IMR-90 (cell line): ENCODE measurements around the gene RERE. TPM values are rescaled to one million over a fixed set of nuclear protein-coding genes. Genes with fewer than 3 reads are reported as not detected.

Experiments used
- ATAC-seq: fragments of 200-7000 bp; cut with Tn5 transposase; 2 replicates; pipeline ENCODE4 v1.9.1; 2020; ENCODE audit warnings: low read depth, mild to moderate bottlenecking, moderate library complexity
- BruUV-seq: library from RNA; stranded (reverse); fragments of 400-500 nt; replicated peaks from 2 replicates; lab custom pipeline; 2021; lab: Mats Ljungman, UMichigan
- CTCF ChIA-PET: fragments of 300-600 bp; formaldehyde crosslinking; extraction: SDS; loops from one replicate; lab custom pipeline; 2021; ENCODE audit warnings: antibody characterized with exemption; lab: Yijun Ruan, JAX
- POLR2A ChIA-PET: fragments of 300-600 bp; sonication (Branson Sonifier 250); formaldehyde crosslinking; loops from one replicate; lab custom pipeline; 2022; ENCODE audit warnings: antibody characterized with exemption; ENCODE audit not compliant: unreplicated experiment; lab: Charles Lee
- DNase-seq: peaks from one replicate; pipeline ENCODE4 v3.0.0; 2013
- H2AFZ ChIP-seq: replicated peaks from 2 replicates; pipeline ENCODE3; 2013; ENCODE audit warnings: low read length, mild to moderate bottlenecking; ENCODE audit not compliant: poor library complexity
- H2AK5ac ChIP-seq: 2 replicates; pipeline ENCODE4 v1.6.1; 2013; ENCODE audit warnings: low read depth, low read length, inconsistent platforms
- H2AK9ac ChIP-seq: replicated peaks from 2 replicates; pipeline ENCODE3; 2013; ENCODE audit warnings: mild to moderate bottlenecking, low read depth, low read length, moderate library complexity; ENCODE audit not compliant: poor library complexity
- H2BK120ac ChIP-seq: 2 replicates; pipeline ENCODE4 v1.6.1; 2013; ENCODE audit warnings: low read depth, low read length, inconsistent platforms
- H2BK15ac ChIP-seq: 3 replicates; pipeline ENCODE4 v1.6.1; 2013; ENCODE audit warnings: low read depth, low read length, inconsistent platforms
- H2BK20ac ChIP-seq: 2 replicates; pipeline ENCODE4 v1.6.1; 2013; ENCODE audit warnings: low read depth, mild to moderate bottlenecking, inconsistent platforms, low read length, moderate library complexity
- H2BK5ac ChIP-seq: 2 replicates; pipeline ENCODE4 v1.6.1; 2013; ENCODE audit warnings: mild to moderate bottlenecking, low read depth, low read length, inconsistent platforms; ENCODE audit not compliant: poor library complexity, severe bottlenecking
- H3K14ac ChIP-seq: replicated peaks from 2 replicates; pipeline ENCODE4 v1.6.1; 2013; ENCODE audit warnings: low read depth, low read length, inconsistent platforms
- H3K18ac ChIP-seq: 2 replicates; pipeline ENCODE4 v1.6.1; 2013; ENCODE audit warnings: low read depth, low read length, control low read depth
- H3K23ac ChIP-seq: 2 replicates; pipeline ENCODE4 v1.6.1; 2013; ENCODE audit warnings: low read depth, low read length, inconsistent platforms
- H3K27ac ChIP-seq: 2 replicates; pipeline ENCODE4 v1.5.1; 2013; ENCODE audit warnings: mild to moderate bottlenecking, control low read depth, low read length; ENCODE audit not compliant: insufficient read depth
- H3K27me3 ChIP-seq: 2 replicates; pipeline ENCODE4 v1.6.1; 2013; ENCODE audit warnings: low read length; ENCODE audit not compliant: control insufficient read depth, insufficient read depth
- H3K36me3 ChIP-seq: 2 replicates; pipeline ENCODE4 v1.6.1; 2013; ENCODE audit warnings: low read length, mixed read lengths; ENCODE audit not compliant: control insufficient read depth, insufficient read depth
- H3K4ac ChIP-seq: 2 replicates; pipeline ENCODE4 v1.6.1; 2013; ENCODE audit warnings: low read depth, low read length, inconsistent platforms
- H3K4me1 ChIP-seq: 2 replicates; pipeline ENCODE4 v1.6.1; 2013; ENCODE audit warnings: low read length, mixed read lengths; ENCODE audit not compliant: control insufficient read depth, insufficient read depth
- H3K4me2 ChIP-seq: 2 replicates; pipeline ENCODE4 v1.6.1; 2013; ENCODE audit warnings: low read depth, mild to moderate bottlenecking, control low read depth, low read length, moderate library complexity
- H3K4me3 ChIP-seq: 2 replicates; pipeline ENCODE4 v1.5.1; 2013; ENCODE audit warnings: low read depth, mild to moderate bottlenecking, control low read depth, low read length, moderate library complexity; ENCODE audit not compliant: insufficient read depth
- H3K56ac ChIP-seq: 2 replicates; pipeline ENCODE4 v1.6.1; 2013; ENCODE audit warnings: low read length, inconsistent platforms; ENCODE audit not compliant: insufficient read depth; ENCODE audit errors: extremely low read depth
- H3K79me1 ChIP-seq, 2 experiments: 2 replicates each; pipeline ENCODE4 v1.6.1; 2013; ENCODE audit warnings: low read length in 2 of 2, inconsistent platforms in 1 of 2, low read depth in 1 of 2
- H3K9ac ChIP-seq: 2 replicates; pipeline ENCODE4 v1.6.1; 2013; ENCODE audit warnings: low read depth, low read length, control low read depth
- H3K9me1 ChIP-seq: 2 replicates; pipeline ENCODE4 v1.6.1; 2013; ENCODE audit warnings: low read length, inconsistent platforms; ENCODE audit not compliant: insufficient read depth
- H3K9me3 ChIP-seq: 2 replicates; pipeline ENCODE4 v1.6.1; 2013; ENCODE audit warnings: low read length; ENCODE audit not compliant: control insufficient read depth, insufficient read depth
- H4K20me1 ChIP-seq: 2 replicates; pipeline ENCODE4 v1.6.1; 2013; ENCODE audit warnings: low read length, inconsistent platforms; ENCODE audit not compliant: insufficient read depth
- H4K5ac ChIP-seq: 2 replicates; pipeline ENCODE4 v1.6.1; 2013; ENCODE audit warnings: mild to moderate bottlenecking, low read depth, low read length, control low read depth
- H4K8ac ChIP-seq, 2 experiments: 2 replicates each; pipeline ENCODE4 v1.6.1; 2013; ENCODE audit warnings: low read depth in 2 of 2, low read length in 2 of 2, control low read depth in 1 of 2, inconsistent platforms in 1 of 2
- H4K91ac ChIP-seq: 2 replicates; pipeline ENCODE4 v1.6.1; 2013; ENCODE audit warnings: low read depth, low read length, inconsistent platforms; ENCODE audit not compliant: insufficient read depth
- BHLHE40 ChIP-seq: fragments of 150-350 bp; IDR thresholded peaks from 2 replicates; pipeline ENCODE4 v1.6.1; 2016; ENCODE audit warnings: mild to moderate bottlenecking, low read depth, low read length
- CEBPB ChIP-seq: IDR thresholded peaks from 2 replicates; pipeline ENCODE4 v1.6.1; 2012; ENCODE audit warnings: low read depth, low read length, improper control_type of control experiment
- CHD1 ChIP-seq: IDR thresholded peaks from 2 replicates; pipeline ENCODE4 v1.6.1; 2012; ENCODE audit warnings: low read depth, low read length, improper control_type of control experiment
- CTCF ChIP-seq: conservative IDR thresholded peaks from 2 replicates; pipeline ENCODE4 v1.5.1; 2012; ENCODE audit warnings: mild to moderate bottlenecking, low read depth, low read length, improper control_type of control experiment
- ELK1 ChIP-seq: fragments of 150-350 bp; IDR thresholded peaks from 2 replicates; pipeline ENCODE4 v1.6.1; 2016; ENCODE audit warnings: low read depth, mild to moderate bottlenecking, low read length, moderate library complexity, borderline replicate concordance
- FOS ChIP-seq: fragments of 150-350 bp; IDR thresholded peaks from 2 replicates; pipeline ENCODE4 v1.6.1; 2016; ENCODE audit warnings: low read depth, low read length
- MAFK ChIP-seq: IDR thresholded peaks from 2 replicates; pipeline ENCODE4 v1.6.1; 2012; ENCODE audit warnings: low read depth, low read length, improper control_type of control experiment
- MAZ ChIP-seq: IDR thresholded peaks from 2 replicates; pipeline ENCODE4 v1.6.1; 2012; ENCODE audit warnings: low read depth, mild to moderate bottlenecking, low read length, improper control_type of control experiment, moderate library complexity, borderline replicate concordance
- MXI1 ChIP-seq: IDR thresholded peaks from 2 replicates; pipeline ENCODE4 v1.6.1; 2012; ENCODE audit warnings: low read depth, mild to moderate bottlenecking, low read length, moderate library complexity, borderline replicate concordance
- NFE2L2 ChIP-seq: fragments of 150-350 bp; IDR thresholded peaks from 2 replicates; pipeline ENCODE4 v1.6.1; 2016; ENCODE audit warnings: low read depth, mild to moderate bottlenecking, low read length
- POLR2A ChIP-seq: IDR thresholded peaks from 2 replicates; pipeline ENCODE4 v1.6.1; 2012; ENCODE audit warnings: mild to moderate bottlenecking, low read depth, low read length
- RAD21 ChIP-seq: IDR thresholded peaks from 2 replicates; pipeline ENCODE4 v1.6.1; 2012; ENCODE audit warnings: low read length, improper control_type of control experiment
- RCOR1 ChIP-seq: IDR thresholded peaks from 2 replicates; pipeline ENCODE4 v1.6.1; 2012; ENCODE audit warnings: mild to moderate bottlenecking, low read length, improper control_type of control experiment; ENCODE audit not compliant: insufficient replicate concordance
- RFX5 ChIP-seq: IDR thresholded peaks from 2 replicates; pipeline ENCODE4 v1.8.0; 2012; ENCODE audit warnings: low read depth, mild to moderate bottlenecking, low read length, moderate library complexity
- SMC3 ChIP-seq: fragments of 150-350 bp; IDR thresholded peaks from 2 replicates; pipeline ENCODE4 v1.6.1; 2016; ENCODE audit warnings: low read depth, mild to moderate bottlenecking, antibody characterized with exemption, low read length, moderate library complexity
- USF2 ChIP-seq: fragments of 150-350 bp; IDR thresholded peaks from 2 replicates; pipeline ENCODE4 v1.6.1; 2017; ENCODE audit warnings: mild to moderate bottlenecking, antibody characterized with exemption, low read length, low read depth
- WGBS, 2 experiments: methylation state at CpG; one replicate each; pipeline versions ENCODE4 v1.1.5 to v1.1.7; 2013; ENCODE audit warnings: missing lambda C conversion rate in 2 of 2; ENCODE audit not compliant: insufficient read length in 1 of 2; ENCODE audit errors: extremely low coverage in 2 of 2; 5-methylcytosine and 5-hydroxymethylcytosine counted together
- dilution Hi-C: fragments of 300-500 bp; cut with HindIII; formaldehyde crosslinking; loops from one replicate; pipeline ENCODE4 v1.14.3; 2018; ENCODE audit warnings: low sequenced_read_pairs; ENCODE audit not compliant: unreplicated experiment
- in situ Hi-C: fragments of 300-500 bp; cut with MboI; formaldehyde crosslinking; loops from 3 replicates; pipeline ENCODE4 v1.14.3; 2019; ENCODE audit warnings: low sequenced_read_pairs, inconsistent platforms, mixed read lengths
- intact Hi-C: fragments of 100-400 bp; cut with micrococcal nuclease; formaldehyde crosslinking; loops from 2 replicates; pipeline ENCODE4 v1.10.0; 2022
- polyA plus RNA-seq, 3 experiments: library from polyadenylated mRNA; depleted of rRNA; stranded (reverse); fragments of >200 nt; gene quantifications; 2 replicates each; pipeline ENCODE4 v1.2.3, GENCODE V29; 2012; ENCODE audit warnings: low replicate concordance in 1 of 3
- total RNA-seq: library from RNA; depleted of rRNA; stranded (reverse); fragments of >200 nt; gene quantifications from 2 replicates; pipeline ENCODE4 v1.2.3, GENCODE V29; 2012

Gene RERE
- total and polyA plus RNA-seq, 2 of the 4 experiments (the other 2 are of a cell fraction): 11.5 to 25.1 TPM

GRCh38 chr1:8430476-8430875 is 387.0 kb downstream of the RERE start:
- 83% methylated on average over 1 of the region's 2 CpGs; no CpG with 5 or more reads in 1 of the 2 experiments for WGBS, 2 experiments
- H3K4me3 ChIP-seq: no peak overlapping the region
- H3K36me3 ChIP-seq: 0 out of 2 replicates have a peak, but pooled peaks cover 1% of the 10 kb centered on the region
- no peak overlapping the region for H3K18ac ChIP-seq
- no peak overlapping the region for H3K4me2 ChIP-seq
- H2AK9ac ChIP-seq: no peak overlapping the region
- no peaks in the 10 kb centered on the region for H3K9me3 ChIP-seq
- 0 out of 2 replicates have a peak, but pooled peaks cover 9% of the 10 kb centered on the region for H4K20me1 ChIP-seq
- in situ Hi-C loops (no loop called here), dilution Hi-C loops (no loop called here), intact Hi-C loops (loop anchor here (1.0 kb wide), 1 partner anchor 8 kb away; no protein-coding TSS in a partner anchor)
- H3K4ac ChIP-seq: no peak overlapping the region
- no TSS peak for BruUV-seq
- H2BK120ac ChIP-seq: no peak overlapping the region
- H3K56ac ChIP-seq: no peak overlapping the region
- H3K23ac ChIP-seq: no peak overlapping the region
- ATAC-seq (no peak), DNase-seq (no peak)
- H2AK5ac ChIP-seq: no peak overlapping the region
- no peak overlapping the region for H4K5ac ChIP-seq
- no peak overlapping the region for H2BK5ac ChIP-seq
- CTCF ChIA-PET: no interaction called here
- POLR2A ChIA-PET: no interaction called here
- peaks cover 48 to 80% of the 10 kb centered on the region in 2 experiments for H3K79me1 ChIP-seq
- no peak overlapping the region for H3K9ac ChIP-seq
- H3K27ac ChIP-seq: no peak overlapping the region
- peaks cover 6% of the 10 kb centered on the region; the same call in 1 of the 2 replicates for H3K9me1 ChIP-seq
- TF ChIP-seq MAZ: no peak
- TF ChIP-seq RCOR1: no peak
- no peak for TF ChIP-seq BHLHE40
- TF ChIP-seq RAD21: no peak
- TF ChIP-seq CEBPB: no peak
- no peak for TF ChIP-seq MAFK
- TF ChIP-seq RFX5: no peak
- no peak for TF ChIP-seq FOS
- no peak for TF ChIP-seq USF2
- TF ChIP-seq CHD1: no peak
- no peak for TF ChIP-seq MXI1
- no peak for TF ChIP-seq POLR2A
- no peak for TF ChIP-seq ELK1
- no peak for TF ChIP-seq CTCF
- TF ChIP-seq NFE2L2: no peak
- TF ChIP-seq SMC3: no peak
- no peak overlapping the region for H2BK15ac ChIP-seq
- no peak overlapping the region for H4K91ac ChIP-seq
- H2AFZ ChIP-seq: no peak overlapping the region
- no peak overlapping the region for H4K8ac ChIP-seq
- H2BK20ac ChIP-seq: no peak overlapping the region
- peaks cover 8% of the 10 kb centered on the region; the same call in 1 of the 2 replicates for H3K4me1 ChIP-seq
- H3K27me3 ChIP-seq: no peaks in the 10 kb centered on the region
- H3K14ac ChIP-seq: no peak overlapping the region
